GM23338 (cell line): ENCODE results near the gene UGGT2. TPM values are rescaled to one million over a fixed set of nuclear protein-coding genes. Genes with fewer than 3 reads are reported as not detected.

ENCODE experiments used
- ATAC-seq: fragments of 200-7000 bp; cut with Tn5 transposase; 3 replicates; pipeline ENCODE4 v1.9.1; 2020
- DNase-seq: peaks from one replicate; pipeline ENCODE4 v3.0.0-alpha.2; 2015; ENCODE audit warnings: low spot score
- H2AFZ ChIP-seq: fragments of 200-600 bp; sonication (generic); 2 replicates; pipeline ENCODE4 v1.8.0; 2016; ENCODE audit warnings: antibody characterized with exemption, mild to moderate bottlenecking, moderate library complexity
- H3F3A ChIP-seq: fragments of 200-600 bp; sonication (generic); replicated peaks from 2 replicates; pipeline ENCODE4 v1.8.0; 2017; ENCODE audit warnings: antibody characterized with exemption, mixed run types, low read depth
- H3K27ac ChIP-seq: fragments of 200-600 bp; sonication (generic); 2 replicates; pipeline ENCODE4 v1.6.1; 2016; ENCODE audit warnings: low read depth
- H3K27me3 ChIP-seq: fragments of 200-600 bp; sonication (generic); 2 replicates; pipeline ENCODE4 v1.8.0; 2016; ENCODE audit warnings: mild to moderate bottlenecking, mixed run types, moderate library complexity; ENCODE audit not compliant: insufficient read depth
- H3K36me3 ChIP-seq: fragments of 200-600 bp; sonication (generic); 2 replicates; pipeline ENCODE4 v1.8.0; 2016; ENCODE audit warnings: mild to moderate bottlenecking; ENCODE audit not compliant: insufficient read depth
- H3K4me1 ChIP-seq: fragments of 200-600 bp; sonication (generic); 2 replicates; pipeline ENCODE4 v1.8.0; 2016; ENCODE audit warnings: mild to moderate bottlenecking, moderate library complexity; ENCODE audit not compliant: insufficient read depth
- H3K4me2 ChIP-seq: fragments of 200-600 bp; sonication (generic); 2 replicates; pipeline ENCODE4 v1.7.1; 2017; ENCODE audit warnings: mixed run types
- H3K4me3 ChIP-seq: fragments of 200-600 bp; sonication (generic); 2 replicates; pipeline ENCODE4 v1.6.1; 2016; ENCODE audit warnings: mixed run types
- H3K79me2 ChIP-seq: fragments of 200-600 bp; sonication (generic); replicated peaks from 2 replicates; pipeline ENCODE4 v1.8.0; 2017; ENCODE audit warnings: mild to moderate bottlenecking; ENCODE audit not compliant: insufficient read depth
- H3K9me2 ChIP-seq: fragments of 200-600 bp; sonication (generic); 2 replicates; pipeline ENCODE4 v1.8.0; 2017; ENCODE audit not compliant: insufficient read depth
- H4K20me1 ChIP-seq: fragments of 200-600 bp; sonication (generic); replicated peaks from 2 replicates; pipeline ENCODE4 v1.8.0; 2017; ENCODE audit warnings: mild to moderate bottlenecking; ENCODE audit not compliant: insufficient read depth
- H3K27ac Mint-ChIP-seq: 2 replicates; pipeline ENCODE4 v1.8.0; 2020; ENCODE audit warnings: inconsistent platforms, mild to moderate bottlenecking, moderate library complexity, mixed read lengths
- H3K27me3 Mint-ChIP-seq: 3 replicates; pipeline ENCODE4 v1.8.0; 2022; ENCODE audit warnings: low read depth, mild to moderate bottlenecking, moderate library complexity, mixed read lengths, inconsistent platforms; ENCODE audit not compliant: insufficient read depth, poor library complexity
- H3K36me3 Mint-ChIP-seq: 3 replicates; pipeline ENCODE4 v1.8.0; 2021; ENCODE audit warnings: low read depth, mild to moderate bottlenecking, inconsistent platforms, moderate library complexity, mixed read lengths
- H3K4me1 Mint-ChIP-seq: 3 replicates; pipeline ENCODE4 v1.8.0; 2020; ENCODE audit warnings: mild to moderate bottlenecking, inconsistent platforms, mixed read lengths
- H3K4me3 Mint-ChIP-seq: 3 replicates; pipeline ENCODE4 v1.8.0; 2021; ENCODE audit warnings: moderate library complexity, mild to moderate bottlenecking, inconsistent platforms, mixed read lengths
- H3K9me3 Mint-ChIP-seq: 3 replicates; pipeline ENCODE4 v1.8.0; 2020; ENCODE audit warnings: moderate library complexity, mild to moderate bottlenecking, inconsistent platforms, mixed read lengths
- CREB1 ChIP-seq: fragments of 250-450 bp; sonication (Bioruptor Pico); IDR thresholded peaks from 2 replicates; pipeline ENCODE4 v1.5.0; 2020; ENCODE audit warnings: low read depth, mild to moderate bottlenecking, moderate library complexity
- CTCF ChIP-seq, 2 experiments: fragments of 200-600 bp in 1 of 2; sonication (generic) in 1 of 2; conservative IDR thresholded peaks; 2 replicates each; pipeline versions ENCODE4 v1.5.1 to v1.6.1; 2016 to 2017; ENCODE audit warnings: antibody characterized with exemption in 2 of 2, low read depth in 2 of 2, mild to moderate bottlenecking in 2 of 2, moderate library complexity in 1 of 2
- EZH2 ChIP-seq: fragments of 200-600 bp; sonication (generic); IDR thresholded peaks from one replicate; pipeline ENCODE4 v1.8.0; 2017; ENCODE audit warnings: antibody characterized with exemption, mild to moderate bottlenecking, low read depth; ENCODE audit not compliant: unreplicated experiment
- JUNB ChIP-seq: IDR thresholded peaks from one replicate; pipeline ENCODE4 v1.6.1; 2016; ENCODE audit warnings: antibody characterized with exemption; ENCODE audit not compliant: unreplicated experiment
- NANOG ChIP-seq: IDR thresholded peaks from 2 replicates; pipeline ENCODE4 v1.6.1; 2016; ENCODE audit warnings: antibody characterized with exemption, borderline replicate concordance
- ZNF114 ChIP-seq: fragments of 250-450 bp; sonication (Bioruptor Pico); IDR thresholded peaks from 2 replicates; pipeline ENCODE4 v1.5.0; 2020; ENCODE audit warnings: mild to moderate bottlenecking, moderate library complexity
- ZNF331 ChIP-seq: fragments of 250-450 bp; sonication (Bioruptor Pico); IDR thresholded peaks from 2 replicates; pipeline ENCODE4 v1.5.0; 2020; ENCODE audit warnings: low read depth, mild to moderate bottlenecking, moderate library complexity
- ZNF462 ChIP-seq: fragments of 250-450 bp; sonication (Bioruptor Pico); IDR thresholded peaks from 2 replicates; pipeline ENCODE4 v1.5.0; 2020; ENCODE audit warnings: mild to moderate bottlenecking, moderate library complexity
- polyA plus RNA-seq: library from polyadenylated mRNA; unstranded; fragments of >200 nt; fragmentation: Nextera tagmentation; extraction: Ambion mirVana; gene quantifications from 2 replicates; pipeline ENCODE4 v1.2.1, GENCODE V29; 2016
- total RNA-seq: library from RNA; depleted of rRNA; stranded (reverse); fragments of >200 nt; shearing (Covaris generic); gene quantifications from 2 replicates; pipeline ENCODE4 v1.2.3, GENCODE V29; 2014

The UGGT2 gene
- total and polyA plus RNA-seq, 2 experiments from 2014 or later = 44.0 to 60.5 TPM

GRCh38 chr13:95865080-95865615 is 188.1 kb downstream of the UGGT2 start:
- H3K4me3 ChIP-seq = no peak overlapping the region
- H3K27ac ChIP-seq = no peak overlapping the region
- no peak overlapping the region for H3K4me2 ChIP-seq
- DNase-seq (no peak), ATAC-seq (no peak)
- Mint-ChIP-seq H3K4me1 (no peaks in the 10 kb centered on the region), H3K4me3 (no peak overlapping the region), H3K9me3 (no peaks in the 10 kb centered on the region), H3K27me3 (no peaks in the 10 kb centered on the region), H3K36me3 (peaks cover 7% of the 10 kb centered on the region; the same call in 1 of the 3 replicates), H3K27ac (no peak overlapping the region; the same call in 1 of the 2 replicates)
- TF ChIP-seq JUNB = no peak
- TF ChIP-seq ZNF462 (CRISPR knock-in tag) = no peak
- no peak for TF ChIP-seq ZNF114 (CRISPR knock-in tag)
- no peak for TF ChIP-seq CREB1 (CRISPR knock-in tag)
- TF ChIP-seq CTCF (conservative IDR thresholded peaks at IDR 0.05; ENCODE audit: low read depth in 2 of 2) = no peak
- TF ChIP-seq EZH2 = no peak
- no peak for TF ChIP-seq NANOG
- TF ChIP-seq ZNF331 (CRISPR knock-in tag) = no peak
- no peaks in the 10 kb centered on the region for H3F3A ChIP-seq
- H3K9me2 ChIP-seq = no peaks in the 10 kb centered on the region
- H3K79me2 ChIP-seq = no peaks in the 10 kb centered on the region
- no peaks in the 10 kb centered on the region for H4K20me1 ChIP-seq
- H3K4me1 ChIP-seq = no peaks in the 10 kb centered on the region
- no peaks in the 10 kb centered on the region for H3K27me3 ChIP-seq
- no peaks in the 10 kb centered on the region for H3K36me3 ChIP-seq
- H2AFZ ChIP-seq = no peak overlapping the region
